NCI-H128 (cell line): ENCODE results near the gene MEF2A.
A peak's percentile ranks its signal among the peaks of the same experiment; 100 is the strongest.

Experiments
- DNase-seq: peaks from one replicate; lab custom pipeline; 2025; ENCODE audit not compliant: unreplicated experiment; lab: John Stamatoyannopoulos, UW

The MEF2A gene

DNA sequence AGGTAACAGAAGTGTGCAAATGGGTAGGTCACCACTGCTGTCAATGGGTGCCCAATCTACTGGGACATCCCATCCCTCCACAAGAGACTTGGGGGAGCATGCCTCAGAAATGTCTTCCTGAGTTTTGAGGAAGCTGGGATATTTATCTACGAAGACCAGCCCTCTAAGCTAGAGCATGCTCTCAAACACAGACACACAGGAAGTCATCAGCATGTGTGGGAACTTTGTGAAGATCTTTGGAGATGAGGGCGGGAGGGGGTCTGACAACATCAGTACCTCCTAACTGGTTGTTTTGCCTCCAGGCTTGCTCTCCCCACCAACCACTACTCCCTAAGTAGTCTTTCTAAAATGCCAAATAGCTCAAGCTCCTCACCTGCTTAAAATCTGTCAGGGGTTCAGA is 3.5 kb upstream of the MEF2A start:
- DNase-seq: no peak

DNA sequence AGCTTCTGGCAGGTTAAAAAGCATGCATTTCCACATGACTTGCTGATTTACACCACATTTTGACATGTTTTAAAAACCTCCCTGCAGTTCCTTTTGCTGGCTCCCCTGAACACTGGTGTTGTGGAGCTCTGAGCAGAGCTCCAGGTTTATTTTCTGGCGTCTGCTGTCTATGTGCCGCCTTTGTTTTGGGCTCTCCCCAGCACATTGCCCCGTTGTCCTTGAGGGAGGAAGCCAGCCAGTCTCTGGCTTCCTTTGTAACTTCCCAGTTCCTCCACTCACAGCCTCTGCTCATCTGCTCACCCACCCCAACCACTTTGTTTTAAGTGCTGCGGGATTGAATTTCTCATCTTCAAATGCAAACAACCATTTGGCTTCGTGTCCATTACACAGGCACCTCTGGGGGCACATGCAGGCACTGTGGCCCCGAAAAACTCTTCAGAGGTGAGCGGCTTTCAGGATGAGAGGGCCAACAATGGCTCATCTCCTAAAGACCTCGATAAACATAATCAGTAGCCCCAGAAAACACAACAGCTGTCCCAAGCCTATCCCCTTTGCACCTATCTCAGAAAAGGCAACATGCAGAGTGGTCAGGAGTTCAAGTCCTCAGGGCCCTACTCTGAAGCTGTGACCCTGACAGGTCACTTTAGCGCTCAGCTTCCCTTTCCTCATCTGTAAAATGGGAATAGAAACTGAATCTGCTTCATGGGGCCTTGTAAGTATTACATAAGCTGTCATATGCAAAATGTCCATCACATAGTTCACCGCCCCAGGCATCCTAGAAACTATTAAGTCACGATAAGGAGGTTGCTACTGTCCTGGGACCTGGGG is 1.3 kb upstream of the MEF2A start:
- peak; percentile 39 for DNase-seq

DNA sequence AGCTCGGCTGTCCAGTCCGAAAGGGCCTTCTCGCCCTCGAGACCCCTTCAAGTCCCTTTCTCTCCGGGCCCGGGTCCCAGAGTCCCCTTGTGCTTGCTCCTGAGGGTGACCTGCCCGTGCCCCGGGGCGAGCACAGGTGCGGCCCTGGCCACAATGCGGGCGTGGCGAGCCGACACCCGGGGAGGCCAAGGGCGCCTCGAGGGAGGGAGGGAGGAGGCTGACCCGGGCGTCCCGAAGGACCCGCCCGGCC is 810 bp upstream of the MEF2A start:
- no peak for DNase-seq

DNA sequence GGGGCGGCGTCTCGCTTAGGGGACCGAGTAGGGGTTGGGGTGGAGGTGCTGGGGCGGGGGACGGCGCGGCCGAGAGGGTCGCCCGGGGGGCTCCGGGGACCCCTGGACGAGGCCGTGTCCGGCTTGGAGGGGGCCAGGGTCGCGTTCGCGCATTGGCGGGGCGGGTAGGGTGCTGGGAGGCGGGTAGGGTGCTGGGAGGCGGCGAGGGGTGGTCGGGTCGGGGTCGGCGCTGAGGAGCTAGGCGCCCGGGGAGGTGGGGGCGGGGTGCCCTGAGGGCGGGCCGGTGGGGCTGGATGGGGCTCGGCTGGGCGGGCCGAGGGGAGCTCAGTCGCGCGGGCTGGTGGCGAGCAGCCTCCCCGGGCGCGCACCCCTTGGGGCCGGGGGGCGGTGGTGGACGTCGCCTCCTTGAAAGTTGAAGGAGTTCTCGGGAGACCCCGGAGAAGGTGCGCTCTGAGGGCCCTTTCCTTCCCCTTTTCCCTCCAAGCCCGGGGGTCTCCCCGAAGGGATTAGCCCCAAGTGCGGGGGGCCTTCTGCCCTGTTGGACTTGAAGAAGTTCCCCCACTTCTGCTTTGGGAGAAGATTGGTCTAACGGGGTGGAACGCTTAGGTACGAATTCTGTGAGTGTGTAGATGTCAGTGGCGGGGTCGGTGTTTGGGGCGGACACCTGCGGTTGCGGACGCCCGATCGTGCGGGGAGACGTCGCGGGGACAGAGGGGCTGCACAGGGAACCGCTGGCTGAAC is 543 bp downstream of the MEF2A start:
- DNase-seq: no peak

DNA sequence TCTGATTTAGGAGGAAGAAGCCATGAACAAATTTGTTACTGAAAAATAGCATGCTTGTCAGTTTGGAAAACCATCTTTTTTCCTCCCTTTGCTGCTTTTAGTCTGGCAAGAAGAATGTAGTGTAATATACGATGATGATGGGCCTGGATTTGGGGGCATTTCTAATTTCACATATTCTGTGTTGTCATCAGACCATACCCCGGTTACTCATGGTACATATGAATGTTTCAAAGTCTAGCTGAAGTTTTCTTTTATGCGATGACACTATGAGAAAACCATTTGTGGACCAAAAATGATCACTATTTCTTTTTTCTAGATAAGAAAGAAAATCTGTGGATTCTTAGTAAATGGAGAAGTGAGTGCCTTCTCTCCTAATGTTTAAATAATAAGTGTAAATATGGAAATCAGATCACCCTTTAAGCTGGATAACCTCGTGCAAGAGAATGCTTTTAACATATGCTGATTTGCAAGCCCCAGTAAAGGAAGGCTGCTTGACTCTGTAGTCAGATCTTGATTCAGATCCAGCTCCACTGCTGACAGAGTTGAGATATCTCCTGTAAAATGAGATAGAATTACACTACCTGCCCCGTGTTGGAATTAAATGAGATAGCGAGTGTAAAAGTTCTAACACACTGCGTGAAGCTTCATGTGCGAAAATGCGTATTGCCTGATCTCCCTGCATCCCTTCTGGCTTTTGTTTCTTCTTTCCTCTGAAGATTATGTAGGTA is 3.0 kb downstream of the MEF2A start:
- no peak for DNase-seq

DNA sequence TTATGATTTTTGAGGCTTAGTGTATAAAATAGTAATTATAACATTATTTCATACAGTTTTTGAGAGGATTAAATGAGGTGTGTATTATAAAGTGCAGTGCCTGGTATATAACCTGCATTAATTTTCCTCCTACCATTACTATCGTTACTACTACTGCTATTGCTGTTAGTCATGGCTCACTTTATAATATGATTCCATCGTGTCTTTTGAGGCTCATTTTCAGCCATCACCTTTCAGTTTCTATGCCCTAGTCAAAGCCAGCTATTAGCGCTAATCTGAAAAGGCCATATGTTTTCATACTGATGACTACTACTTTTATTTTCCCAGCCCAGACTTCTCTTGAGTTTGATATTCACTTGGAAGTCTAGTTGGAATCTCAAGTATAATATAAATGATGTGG is 5.5 kb downstream of the MEF2A start:
- DNase-seq: no peak

DNA sequence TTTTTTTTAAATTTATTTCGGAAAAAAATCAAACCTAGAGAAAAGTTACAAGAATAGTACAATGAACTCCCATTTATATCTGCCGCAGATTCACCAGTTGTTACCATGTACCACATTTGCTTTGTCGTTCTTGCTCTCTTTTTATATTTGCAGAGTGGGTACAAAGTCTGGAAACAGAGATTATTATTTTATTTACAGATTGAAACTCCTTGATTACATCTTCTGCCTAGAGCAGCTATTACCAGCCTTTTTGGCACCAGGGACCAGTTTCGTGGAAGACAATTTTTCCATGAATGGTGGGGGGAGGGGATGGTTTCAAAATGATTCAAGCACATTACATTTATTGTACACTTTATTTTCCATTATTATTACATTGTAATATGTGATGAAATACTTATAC is 8.3 kb downstream of the MEF2A start:
- DNase-seq: no peak

DNA sequence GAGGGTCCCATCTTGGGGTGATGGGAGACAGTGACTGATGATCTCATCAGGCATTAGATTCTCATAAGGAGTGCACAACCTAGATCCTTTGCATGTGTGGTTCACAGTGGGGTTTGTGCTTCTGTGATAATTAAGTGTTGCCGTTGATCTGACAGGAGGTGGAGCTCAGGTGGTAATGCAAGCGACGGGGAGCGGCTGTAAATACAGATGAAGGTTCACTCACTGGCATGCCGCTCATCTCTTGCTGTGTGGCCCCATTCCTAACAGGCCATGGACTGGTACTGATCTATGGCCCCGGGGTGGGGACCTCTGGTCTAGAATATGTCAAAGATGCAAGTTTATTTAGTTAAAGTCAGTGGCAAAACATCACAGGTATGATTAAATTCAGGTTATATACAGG is 8.7 kb downstream of the MEF2A start:
- DNase-seq: no peak

DNA sequence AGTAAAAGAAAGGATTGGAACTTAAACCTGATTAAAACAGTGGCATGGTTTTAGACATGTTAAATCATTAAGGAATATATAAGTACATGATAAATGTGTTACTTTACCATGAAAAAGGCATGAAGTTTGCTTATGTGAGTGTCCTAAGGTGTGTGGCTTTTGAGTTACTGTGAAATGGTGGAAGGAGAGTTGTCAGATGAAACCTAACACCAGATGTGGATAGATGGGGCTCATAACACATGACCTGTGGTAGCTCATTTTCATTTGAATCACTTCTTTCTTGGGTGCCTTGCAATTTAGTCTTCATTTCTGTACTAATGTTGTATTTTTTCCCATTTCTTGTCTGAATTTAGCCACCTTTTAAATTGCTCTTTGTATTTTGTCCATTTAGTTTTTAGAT is 13.0 kb downstream of the MEF2A start:
- no peak for DNase-seq

DNA sequence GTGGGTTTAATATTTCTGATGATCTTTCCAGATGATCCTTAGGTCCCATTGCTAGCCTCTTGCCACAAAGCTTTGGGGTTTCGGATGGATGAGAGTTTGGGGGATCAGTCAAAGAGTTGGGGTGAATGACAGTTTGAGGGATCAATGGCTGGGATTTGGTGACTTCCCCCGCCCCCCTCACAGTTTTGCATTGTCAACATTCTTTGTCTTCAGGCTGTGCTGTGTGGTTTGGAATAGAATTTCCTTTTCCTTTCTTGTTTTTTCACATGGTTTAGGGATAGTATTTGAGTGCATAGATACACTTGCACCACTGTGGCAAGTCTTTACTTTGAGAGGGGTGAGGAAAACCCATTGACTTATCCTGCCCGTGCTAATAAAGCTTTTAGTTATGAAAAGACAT is 14.3 kb downstream of the MEF2A start:
- DNase-seq: no peak

DNA sequence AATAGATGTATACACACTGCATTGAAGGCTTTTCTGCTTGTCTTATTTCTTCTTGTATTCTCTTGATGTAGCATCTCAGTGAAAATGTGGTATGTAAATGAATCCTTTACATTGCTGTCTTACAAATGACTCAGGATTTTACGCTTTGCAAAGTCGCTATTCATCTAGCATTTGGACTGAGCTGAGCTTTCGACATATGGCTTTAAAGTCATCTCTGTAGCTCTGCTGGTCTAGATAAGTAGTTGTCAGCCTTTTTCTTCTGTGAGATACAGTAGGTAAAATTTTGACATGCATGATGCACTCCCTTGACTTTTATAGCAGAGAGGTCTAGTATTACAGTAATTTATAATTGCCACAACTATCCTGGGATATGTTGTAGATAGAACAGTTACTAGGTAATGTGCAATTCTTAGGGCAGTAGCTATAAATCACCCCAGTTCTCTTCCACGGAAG is 16.8 kb downstream of the MEF2A start:
- no peak for DNase-seq

DNA sequence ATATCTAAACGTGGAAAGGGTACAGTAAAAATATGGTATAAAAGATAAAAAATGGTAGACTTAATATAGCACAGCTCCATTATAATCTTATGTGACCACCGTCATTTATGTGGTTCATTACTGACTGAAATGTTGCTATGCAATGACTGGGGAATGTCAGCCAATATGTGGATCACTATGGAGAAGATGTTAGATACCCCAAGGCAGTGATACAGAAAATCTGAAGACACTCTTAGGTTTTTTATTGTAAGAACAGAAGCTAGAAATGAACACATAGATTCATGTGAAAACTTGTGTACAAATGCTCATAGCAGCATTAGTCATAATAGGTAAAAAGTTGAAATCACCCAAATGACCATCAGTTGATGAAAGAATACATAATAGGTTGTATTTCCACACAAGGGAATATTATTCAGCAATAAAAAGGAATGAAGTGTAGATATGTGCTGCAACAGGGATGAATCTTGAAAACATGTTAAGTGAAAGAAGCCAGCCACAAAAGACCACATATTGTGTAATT is 18.4 kb downstream of the MEF2A start:
- DNase-seq: no peak

DNA sequence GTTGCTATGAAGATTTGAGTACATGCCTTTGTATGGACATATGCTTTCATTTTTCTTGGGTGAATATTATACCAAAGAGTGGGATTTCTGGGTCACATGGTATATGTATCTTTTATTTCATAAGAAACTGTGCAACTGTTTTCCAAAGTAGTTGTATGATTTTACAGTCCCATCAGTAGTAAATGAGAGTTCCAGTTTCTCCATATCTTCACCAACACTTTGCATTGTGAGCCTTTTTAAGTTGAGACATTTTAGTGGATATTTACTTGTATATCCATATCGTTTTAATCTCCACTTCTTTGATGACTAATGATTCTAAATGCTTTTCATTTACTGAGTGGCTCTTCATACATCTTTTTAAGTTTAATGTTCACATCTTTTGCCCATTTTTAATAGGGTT is 20.3 kb downstream of the MEF2A start:
- DNase-seq: no peak

DNA sequence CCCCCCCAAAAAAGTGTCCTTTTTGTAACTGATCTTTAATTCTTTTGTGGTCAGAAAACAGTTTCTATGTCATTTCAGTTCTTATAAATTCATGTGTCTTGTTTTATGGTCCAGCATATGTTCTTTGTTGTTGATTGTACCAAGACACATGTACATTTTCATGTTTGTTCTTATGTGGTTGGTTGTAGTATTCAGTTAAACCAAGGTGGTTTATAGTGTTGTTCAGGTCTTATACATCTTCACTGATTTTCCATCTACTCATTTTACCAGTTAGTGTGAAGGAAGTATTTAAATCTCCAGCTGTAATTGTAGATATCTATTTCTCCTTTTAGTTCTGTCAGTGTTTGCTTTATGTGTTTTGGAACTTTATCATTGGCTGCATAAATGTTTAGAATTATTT is 24.0 kb downstream of the MEF2A start:
- DNase-seq: no peak

DNA sequence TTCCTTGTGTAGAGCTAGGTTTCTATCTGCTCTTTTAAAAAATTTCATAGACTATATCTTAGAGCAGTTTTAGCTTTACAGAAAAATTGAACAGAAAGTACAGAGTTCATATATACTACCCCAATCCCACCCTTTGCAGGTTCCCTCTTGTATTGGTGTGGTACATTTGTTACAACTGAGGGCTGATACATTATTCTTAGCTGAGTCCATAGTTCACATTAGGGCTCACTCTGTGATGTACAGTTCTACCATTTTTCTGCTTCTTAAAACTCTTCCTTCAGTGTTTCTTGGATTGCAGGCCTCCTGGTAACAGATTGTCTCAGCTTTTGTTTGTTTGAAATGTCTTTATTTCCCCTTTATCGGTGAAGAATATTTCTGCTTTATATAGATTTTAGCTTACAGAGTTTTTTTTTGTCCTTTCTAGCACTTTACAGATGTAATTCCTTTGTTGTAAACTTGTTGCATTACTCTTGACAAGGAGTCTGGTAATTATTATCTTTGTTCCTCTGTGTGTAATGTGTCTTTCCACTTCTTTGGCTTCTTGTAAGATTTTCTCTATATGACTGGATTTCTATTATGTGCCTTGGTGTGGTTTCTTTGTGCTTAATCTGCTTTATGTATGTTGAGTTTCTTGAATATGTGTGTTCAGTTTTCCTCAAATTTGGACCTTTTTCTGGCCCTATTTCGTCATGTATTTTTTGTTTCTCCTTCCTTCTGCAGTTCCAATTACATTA is 25.3 kb downstream of the MEF2A start:
- no peak for DNase-seq

DNA sequence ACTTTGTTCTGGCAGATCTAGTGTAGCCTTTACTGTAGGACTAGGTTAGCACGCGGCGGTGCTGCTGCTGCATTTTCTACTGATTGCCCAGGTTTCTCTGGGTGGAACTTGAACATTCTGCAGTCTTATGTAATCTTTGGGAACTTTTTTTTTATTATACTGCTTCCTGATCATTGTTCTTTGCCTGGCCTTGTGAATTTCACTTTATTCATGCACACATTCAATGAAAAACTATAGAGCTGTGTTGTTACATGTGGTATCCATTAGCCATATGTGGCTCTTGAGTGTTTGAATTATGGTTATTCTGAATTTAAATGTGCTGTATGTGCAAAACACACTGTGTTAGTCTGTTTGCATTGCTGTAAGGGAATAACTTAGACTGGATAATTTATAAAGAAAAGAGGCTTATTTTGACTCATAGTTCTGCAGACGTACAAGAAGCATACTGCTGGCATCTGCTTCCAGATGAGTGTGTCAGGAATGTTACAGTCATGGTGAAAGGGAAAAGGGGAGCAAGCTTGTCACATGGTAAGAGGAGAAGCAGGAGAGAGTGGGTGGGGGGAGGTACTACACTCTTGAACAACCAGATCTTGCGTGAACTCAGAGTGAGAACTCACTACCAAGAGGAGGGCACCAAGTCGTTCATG is 26.5 kb downstream of the MEF2A start:
- no peak for DNase-seq

DNA sequence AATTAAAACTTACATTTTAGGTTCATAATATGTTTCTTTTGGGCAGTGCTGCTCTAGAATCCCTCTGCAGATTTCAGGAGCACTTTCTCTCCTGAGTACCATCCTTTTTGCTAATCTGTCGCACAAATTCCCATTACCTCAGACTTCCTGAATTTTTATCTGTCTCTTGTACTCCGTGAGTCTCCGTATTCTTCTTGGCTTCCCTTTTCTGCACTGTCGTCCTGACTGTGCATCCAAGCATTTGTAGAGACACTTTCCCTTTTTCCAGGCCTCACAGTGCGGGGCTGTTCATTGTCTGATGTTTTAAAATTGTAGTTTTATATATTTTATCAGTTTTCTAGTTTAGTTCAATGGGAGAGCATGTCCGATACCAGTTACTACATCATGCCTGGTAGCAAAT is 27.3 kb downstream of the MEF2A start:
- DNase-seq: no peak

DNA sequence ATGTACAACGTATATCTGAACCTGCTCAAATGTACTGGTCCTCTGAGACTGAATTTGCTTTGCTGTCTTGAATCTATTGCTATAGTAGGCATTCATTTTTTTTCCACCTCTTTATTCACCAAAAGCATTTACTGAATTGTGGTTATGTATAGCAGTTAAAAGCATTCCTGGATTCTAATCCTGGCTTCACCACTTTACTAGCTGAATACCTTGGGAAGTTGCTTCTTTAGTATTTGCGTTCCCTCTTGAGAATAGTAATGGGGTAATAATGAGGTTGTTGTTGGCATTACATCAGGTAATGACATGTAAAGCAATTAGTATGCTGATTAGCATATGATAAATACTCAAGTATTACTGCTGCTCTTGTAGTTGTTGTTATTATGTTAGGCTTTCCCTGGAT is 29.1 kb downstream of the MEF2A start:
- DNase-seq: no peak

DNA sequence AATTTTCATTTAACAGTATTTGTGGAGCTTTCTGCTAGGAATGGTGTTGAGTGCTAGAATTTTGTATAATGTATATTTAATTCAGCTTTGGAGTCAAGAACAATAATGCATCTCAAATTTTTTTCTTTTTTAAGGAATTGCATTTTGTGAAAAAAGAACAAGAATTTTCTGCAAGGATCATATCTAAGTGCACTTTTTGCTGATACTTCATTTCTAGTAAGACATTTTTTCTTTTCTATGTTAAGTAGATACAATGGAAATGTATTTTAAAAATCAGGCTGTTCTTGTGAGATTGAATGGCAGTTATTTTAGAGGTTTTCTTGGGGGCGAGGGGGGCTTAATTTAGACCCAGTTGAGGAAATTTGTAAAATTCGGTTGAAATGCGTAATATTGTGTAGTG is 32.5 kb downstream of the MEF2A start:
- no peak for DNase-seq

DNA sequence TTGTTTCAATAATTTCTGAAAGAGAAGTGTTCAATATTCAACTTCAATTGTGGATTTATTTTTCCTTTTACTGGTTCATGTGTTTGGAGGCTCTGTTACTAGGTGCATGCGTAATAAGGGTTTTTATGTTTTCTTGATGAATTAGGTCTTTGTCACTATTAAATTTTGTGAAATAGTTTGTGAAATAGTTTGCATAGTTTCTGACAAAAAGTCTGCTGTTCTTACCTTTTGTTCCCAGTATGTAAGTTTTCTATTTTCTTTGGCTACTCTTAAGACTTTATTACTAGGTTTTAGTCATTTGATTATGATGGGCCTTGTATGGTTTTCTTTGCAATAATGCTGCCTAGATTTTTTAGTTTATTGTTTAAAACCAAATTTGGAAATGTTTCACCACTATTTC is 38.0 kb downstream of the MEF2A start:
- no peak for DNase-seq

DNA sequence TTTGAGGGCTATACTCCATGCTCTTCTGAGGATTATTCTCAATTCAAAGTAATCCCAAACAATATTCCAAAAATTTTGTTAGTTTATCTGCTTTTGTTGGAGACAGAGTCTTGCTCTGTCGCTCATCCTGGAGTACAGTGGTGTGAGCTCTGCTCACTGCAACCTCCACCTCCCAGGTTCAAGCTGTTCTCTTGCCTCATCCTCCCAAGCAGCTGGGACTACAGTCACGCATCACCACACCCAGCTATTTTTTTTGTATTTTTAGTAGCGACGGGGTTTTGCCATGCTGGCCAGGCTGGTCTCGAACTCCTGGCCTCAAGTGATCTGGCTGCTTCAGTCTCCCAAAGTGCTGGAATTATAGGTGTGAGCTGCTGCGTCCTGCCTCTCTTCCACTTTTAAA is 39.1 kb downstream of the MEF2A start:
- no peak for DNase-seq
